ENCODE data around the gene VSIR.
A peak's percentile ranks its signal among the peaks of the same experiment; 100 is the strongest.

VSIR gene

GRCh38 chr10:71704816-71705215 is 68.5 kb downstream of the VSIR start:
- H3K4me2 ChIP-seq (ENCODE audit: low read depth, low read length, poor library complexity, severe bottlenecking), result no peak overlapping the region
- peaks cover 5% of the 10 kb centered on the region for H3K4me1 ChIP-seq (ENCODE audit: insufficient read depth, low read length, poor library complexity, severe bottlenecking)
- H3K27me3 ChIP-seq (ENCODE audit: insufficient read depth, low read length, poor library complexity, severe bottlenecking), result no peaks in the 10 kb centered on the region

GRCh38 chr10:71703577-71703976 is 69.7 kb downstream of the VSIR start:
- Histone ChIP-seq H3K4me1 (ENCODE audit: insufficient read depth, low read length, poor library complexity, severe bottlenecking) (peaks cover 5% of the 10 kb centered on the region), H3K9me2 (replicated peaks; ENCODE audit: low read depth, low read length) (no peaks in the 10 kb centered on the region), H3K9me3 (ENCODE audit: insufficient read depth, low read depth, low read length) (no peaks in the 10 kb centered on the region), H4K20me1 (ENCODE audit: insufficient read depth, low read length, poor library complexity, severe bottlenecking) (no peaks in the 10 kb centered on the region), H3K27me3 (ENCODE audit: insufficient read depth, low read length, poor library complexity, severe bottlenecking) (no peaks in the 10 kb centered on the region), H3K4me2 (ENCODE audit: low read depth, low read length, poor library complexity, severe bottlenecking) (no peak overlapping the region), H2AFZ (ENCODE audit: low read length) (no peak overlapping the region), H3K36me3 (ENCODE audit: insufficient read depth, low read length) (no peaks in the 10 kb centered on the region), H3K9ac (ENCODE audit: low read depth, low read length, poor library complexity, severe bottlenecking) (no peak overlapping the region), H3K4me3 (ENCODE audit: low read length, poor library complexity, severe bottlenecking) (no peak overlapping the region), H3K79me2 (ENCODE audit: insufficient read depth, low read length) (no peaks in the 10 kb centered on the region), H3F3A (ENCODE audit: low read depth) (no peaks in the 10 kb centered on the region)
- no peak for TF ChIP-seq EZH2phosphoT487 (IDR thresholded peaks at IDR 0.05; ENCODE audit: borderline replicate concordance)
- peak; percentile 38 for TF ChIP-seq CTCF (conservative IDR thresholded peaks at IDR 0.05; ENCODE audit: low read length)

More at GRCh38 chr10:71704816-71705215, 68.5 kb downstream of the VSIR start:
- Histone ChIP-seq H3K36me3 (ENCODE audit: insufficient read depth, low read length) (no peaks in the 10 kb centered on the region), H2AFZ (ENCODE audit: low read length) (no peak overlapping the region), H3K9ac (ENCODE audit: low read depth, low read length, poor library complexity, severe bottlenecking) (no peak overlapping the region), H3K9me2 (replicated peaks; ENCODE audit: low read depth, low read length) (no peaks in the 10 kb centered on the region), H3K9me3 (ENCODE audit: insufficient read depth, low read depth, low read length) (no peaks in the 10 kb centered on the region), H3K79me2 (ENCODE audit: insufficient read depth, low read length) (no peaks in the 10 kb centered on the region), H4K20me1 (ENCODE audit: insufficient read depth, low read length, poor library complexity, severe bottlenecking) (no peaks in the 10 kb centered on the region), H3F3A (ENCODE audit: low read depth) (no peaks in the 10 kb centered on the region), H3K4me3 (ENCODE audit: low read length, poor library complexity, severe bottlenecking) (no peak overlapping the region)
- TF ChIP-seq EZH2phosphoT487 (IDR thresholded peaks at IDR 0.05; ENCODE audit: borderline replicate concordance) (no peak), CTCF (conservative IDR thresholded peaks at IDR 0.05; ENCODE audit: low read length) (no peak)

- H3K9me3 ChIP-seq (ENCODE audit: insufficient read depth, low read depth, low read length), result no peaks in the 10 kb centered on the region
- H4K20me1 ChIP-seq (ENCODE audit: insufficient read depth, low read length, poor library complexity, severe bottlenecking), result no peaks in the 10 kb centered on the region
- no peaks in the 10 kb centered on the region for H3K27me3 ChIP-seq (ENCODE audit: insufficient read depth, low read length, poor library complexity, severe bottlenecking)
- H3K36me3 ChIP-seq (ENCODE audit: insufficient read depth, low read length), result no peaks in the 10 kb centered on the region
- TF ChIP-seq CTCF (conservative IDR thresholded peaks at IDR 0.05; ENCODE audit: low read length) (no peak), EZH2phosphoT487 (IDR thresholded peaks at IDR 0.05; ENCODE audit: borderline replicate concordance) (no peak)
- no peaks in the 10 kb centered on the region for H3F3A ChIP-seq (ENCODE audit: low read depth)
- H3K9me2 ChIP-seq (replicated peaks; ENCODE audit: low read depth, low read length), result no peaks in the 10 kb centered on the region
- H3K79me2 ChIP-seq (ENCODE audit: insufficient read depth, low read length), result no peaks in the 10 kb centered on the region
- no peaks in the 10 kb centered on the region for H3K4me1 ChIP-seq (ENCODE audit: insufficient read depth, low read length, poor library complexity, severe bottlenecking)
- no peak overlapping the region for H3K9ac ChIP-seq (ENCODE audit: low read depth, low read length, poor library complexity, severe bottlenecking)
- no peak overlapping the region for H3K4me3 ChIP-seq (ENCODE audit: low read length, poor library complexity, severe bottlenecking)
- no peak overlapping the region for H2AFZ ChIP-seq (ENCODE audit: low read length)
- no peak overlapping the region for H3K4me2 ChIP-seq (ENCODE audit: low read depth, low read length, poor library complexity, severe bottlenecking)
These were observed 71.7 kb downstream of the VSIR start for GRCh38 chr10:71701496-71702132.
